ENCODE data around the gene CORO2A. TPM values are rescaled to one million over a fixed set of nuclear protein-coding genes. Genes with fewer than 3 reads are reported as not detected.
"Not testable (repeated sequence)": the region's sequence is repeated elsewhere in the genome, so short reads cannot be mapped to it uniquely, and the experiment has no call there.

The CORO2A gene
- total and polyA plus RNA-seq, 2 of the 8 experiments (the other 6 are each of a cell fraction or from before 2014, with no cell fraction given): 13.7 to 27.9 TPM

DNA sequence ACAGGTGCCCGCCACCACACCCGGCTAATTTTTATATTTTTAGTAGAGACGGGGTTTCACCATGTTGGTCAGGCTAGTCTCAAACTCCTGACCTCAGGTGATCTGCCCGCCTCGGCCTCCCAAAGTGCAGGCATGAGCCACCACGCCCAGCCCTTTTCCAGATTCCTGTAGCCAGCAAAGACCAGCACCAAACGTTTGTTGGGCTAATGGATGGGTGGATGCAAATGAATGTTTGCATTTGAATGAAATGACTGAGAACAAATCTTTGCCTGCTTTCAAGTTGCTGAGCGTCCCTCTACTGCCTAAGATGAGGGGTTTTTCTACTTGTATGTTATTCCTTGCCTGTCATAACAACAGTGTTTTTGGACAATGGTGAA, 115.9 kb downstream of the CORO2A start:
- H3K4ac ChIP-seq (replicated peaks; ENCODE audit: insufficient read length, low read depth, low read length); H3K9me3 ChIP-seq (ENCODE audit: insufficient read depth in 2 of 2, low read depth in 1 of 2, low read length in 1 of 2); H3K23me2 ChIP-seq (ENCODE audit: low read depth, low read length); H3K79me1 ChIP-seq (ENCODE audit: low read depth, low read length); H3K56ac ChIP-seq (replicated peaks; ENCODE audit: insufficient read length, low read depth, low read length); H2AFZ ChIP-seq (ENCODE audit: low read length); H2BK20ac ChIP-seq (ENCODE audit: low read length); H2BK5ac ChIP-seq (ENCODE audit: low read depth, low read length); CTCF ChIA-PET (ENCODE audit: partially characterized antibody); H2BK15ac ChIP-seq (ENCODE audit: low read length); H3K18ac ChIP-seq (ENCODE audit: extremely low read depth, low read length); H4K91ac ChIP-seq (replicated peaks; ENCODE audit: insufficient read length, low read length); H2AK5ac ChIP-seq (ENCODE audit: low read depth, low read length); H3K79me2 ChIP-seq (ENCODE audit: control insufficient read depth in 1 of 2, insufficient read depth in 2 of 2, low read length in 2 of 2); H4K20me1 ChIP-seq (replicated peaks in 1 of 2; ENCODE audit: control insufficient read depth in 1 of 2, insufficient read depth in 2 of 2, low read length in 2 of 2); H3K9ac ChIP-seq (replicated peaks in 1 of 4; ENCODE audit: extremely low read depth in 1 of 4, low read depth in 3 of 4, low read length in 3 of 4); H2BK120ac ChIP-seq (replicated peaks; ENCODE audit: low read depth, low read length); H3K14ac ChIP-seq (ENCODE audit: insufficient read length); FAIRE-seq; H3K27me3 ChIP-seq (replicated peaks in 1 of 4; ENCODE audit: control insufficient read depth in 3 of 4, extremely low read depth in 1 of 4, insufficient read depth in 3 of 4, low read length in 3 of 4); H3K27ac ChIP-seq (ENCODE audit: low read depth, low read length); H3K23ac ChIP-seq (ENCODE audit: insufficient read length); H4K8ac ChIP-seq (ENCODE audit: extremely low read depth, insufficient read depth, low read length); H2BK12ac ChIP-seq (ENCODE audit: low read depth, low read length); H4K5ac ChIP-seq (ENCODE audit: insufficient read length, low read depth, low read length): not testable (repeated sequence)
- Histone ChIP-seq H3K4me1 (replicated peaks in 1 of 4; ENCODE audit: control insufficient read depth in 3 of 4, insufficient read depth in 4 of 4, low read length in 3 of 4) (peaks cover 0 to 11% (median 6%) of the 10 kb centered on the region in 4 experiments; a peak in 4 of 7 replicates), H3K4me2 (ENCODE audit: insufficient read depth in 1 of 2, low read depth in 2 of 2, low read length in 2 of 2) (0 out of 4 replicates have a peak overlapping the region, but pooled peaks have one; percentile 11 to 20), H3K36me3 (ENCODE audit: control insufficient read depth in 2 of 4, insufficient read depth in 4 of 4, low read length in 3 of 4) (peaks cover 0 to 12% (median 6%) of the 10 kb centered on the region in 4 experiments; a peak in 4 of 8 replicates), H3K4me3 (ENCODE audit: extremely low read depth in 1 of 4, insufficient read depth in 2 of 4, low read depth in 3 of 4, low read length in 4 of 4) (0 out of 8 replicates have a peak overlapping the region, but pooled peaks of 1 of the 4 experiments have one; percentile 28)
- TF ChIP-seq NANOG (IDR thresholded peaks at IDR 0.05; ENCODE audit: insufficient read depth, low read depth, low read length, poor library complexity, severe bottlenecking): peak; percentile 25
- WGBS, 2 experiments (ENCODE audit: extremely low coverage in 1 of 2, insufficient coverage in 1 of 2, insufficient read length in 1 of 2, insufficient replicate concordance in 2 of 2, low coverage in 1 of 2, low lambda C conversion rate in 2 of 2, missing lambda C conversion rate in 1 of 2): 43% methylated on average over 8 of the region's 8 CpGs; no CpG with 5 or more reads in 1 of the 2 experiments
- POLR2A ChIA-PET (ENCODE audit: partially characterized antibody): interaction anchor here (0.6 kb wide), 1 partner anchor 248 kb away, joined by 3 read pairs; no protein-coding TSS in a partner anchor
- DNase-seq (ENCODE audit: low read depth in 1 of 2, low spot score in 2 of 2): peak in 1 of 2 experiments; percentile 36
